ES-I3 (cell line): ENCODE measurements around the gene PES1.
A peak's percentile ranks its signal among the peaks of the same experiment; 100 is the strongest.
"Not testable (repeated sequence)": the region's sequence is repeated elsewhere in the genome, so short reads cannot be mapped to it uniquely, and the experiment has no call there.

ENCODE experiments used
- H3K36me3 ChIP-seq: 2 replicates; pipeline ENCODE4 v1.6.1; 2013; ENCODE audit warnings: mild to moderate bottlenecking, low read length, control low read depth, moderate library complexity; ENCODE audit not compliant: insufficient read depth
- H3K4me1 ChIP-seq: 2 replicates; pipeline ENCODE4 v1.6.1; 2013; ENCODE audit warnings: mild to moderate bottlenecking, control low read depth, low read length; ENCODE audit not compliant: insufficient read depth
- H3K9ac ChIP-seq: 2 replicates; pipeline ENCODE4 v1.6.1; 2013; ENCODE audit warnings: low read depth, mild to moderate bottlenecking, low read length, moderate library complexity
- H3K9me3 ChIP-seq: 2 replicates; pipeline ENCODE4 v1.6.1; 2013; ENCODE audit warnings: mild to moderate bottlenecking, low read length, moderate library complexity; ENCODE audit not compliant: control insufficient read depth, insufficient read depth

PES1 gene

DNA sequence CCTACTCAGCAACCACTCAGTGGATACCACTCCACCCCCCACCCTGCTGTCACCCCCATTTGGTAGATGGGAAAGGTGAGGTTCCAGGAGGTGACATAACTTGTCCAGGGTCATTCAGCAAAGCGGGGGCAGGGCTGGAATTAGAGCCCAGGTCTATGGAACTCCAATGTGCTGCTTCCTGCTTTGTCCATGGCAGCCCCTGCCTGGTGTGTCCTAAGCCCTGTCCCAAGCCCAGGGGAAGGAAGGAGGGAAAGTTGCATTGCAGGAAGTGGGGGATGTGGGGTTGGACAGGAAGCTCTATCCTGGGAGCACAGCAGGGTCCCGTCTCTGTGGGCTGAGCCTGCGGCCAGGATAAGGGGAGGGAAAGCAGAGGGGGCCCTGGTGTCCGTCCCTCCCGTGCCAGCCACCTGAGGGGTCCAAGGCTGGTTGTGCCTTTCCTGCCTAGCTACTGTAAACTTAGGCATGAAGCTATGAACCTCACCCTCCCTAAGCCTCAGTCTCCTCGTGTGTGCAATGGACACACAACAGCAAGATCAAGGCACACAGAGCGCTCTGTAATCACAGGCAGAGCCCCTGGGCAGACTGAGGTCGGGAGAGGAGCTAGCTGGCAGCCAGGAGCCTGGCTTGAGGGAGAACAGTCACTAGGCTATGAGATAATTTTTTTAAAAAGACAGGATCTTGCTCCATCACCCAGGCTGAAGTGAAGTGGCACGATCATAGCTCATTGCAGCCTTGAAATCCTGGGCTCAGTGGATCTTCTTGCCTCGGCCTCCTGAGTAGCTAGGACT, 30.1 kb downstream of the PES1 start:
- no peak overlapping the region for H3K9ac ChIP-seq
- peaks cover 27% of the 10 kb centered on the region for H3K4me1 ChIP-seq

DNA sequence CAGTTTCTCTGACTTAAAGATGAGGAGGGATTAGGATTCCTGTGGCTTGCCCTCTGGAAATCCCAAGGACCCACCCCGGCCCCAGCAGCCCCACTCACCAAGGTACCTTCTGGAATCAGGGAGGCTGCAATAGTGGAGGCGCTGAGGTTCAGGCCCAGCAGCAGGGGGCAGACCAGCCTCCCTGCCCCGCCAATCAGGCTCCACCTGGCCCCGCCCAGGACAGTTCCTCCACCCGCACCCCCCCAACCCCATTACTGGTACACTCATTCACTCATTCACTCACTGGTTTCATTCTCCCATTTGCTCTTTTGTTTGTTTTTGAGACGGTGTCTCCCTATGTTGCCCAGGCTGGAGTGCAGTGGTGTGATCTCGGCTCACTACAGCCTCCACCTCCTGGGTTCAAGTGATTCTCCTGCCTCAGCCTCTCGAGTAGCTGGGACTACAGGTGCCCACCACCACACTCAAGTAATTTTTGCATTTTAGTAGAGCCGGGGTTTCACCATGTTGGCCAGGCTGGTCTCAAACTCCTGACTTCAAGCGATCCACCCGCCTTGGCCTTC, 31.0 kb downstream of the PES1 start:
- not testable (repeated sequence) for H3K36me3 ChIP-seq, H3K9me3 ChIP-seq, H3K9ac ChIP-seq
- H3K4me1 ChIP-seq: peaks cover 27% of the 10 kb centered on the region

More for the DNA sequence above, 30.1 kb downstream of the PES1 start:
- H3K36me3 ChIP-seq: no peaks in the 10 kb centered on the region
- no peaks in the 10 kb centered on the region for H3K9me3 ChIP-seq

DNA sequence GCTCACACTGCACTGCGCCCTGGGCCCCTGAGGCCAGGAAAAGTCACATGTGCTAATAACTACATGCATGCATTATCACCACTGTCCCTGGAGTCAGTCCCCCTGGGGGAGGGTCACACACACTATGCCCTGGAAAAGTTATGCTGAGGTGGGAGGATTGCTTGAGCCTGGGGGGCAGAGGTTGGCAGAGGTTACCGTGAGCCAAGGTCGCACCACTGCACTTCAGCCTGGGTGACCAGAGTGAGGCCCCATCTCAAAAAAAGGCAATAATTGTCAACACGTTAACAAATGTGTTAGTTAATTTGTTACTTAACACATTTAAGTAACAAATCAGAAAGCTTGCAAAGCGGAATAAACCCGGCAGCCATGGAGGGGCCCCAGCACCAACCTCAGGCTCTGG, 31.8 kb downstream of the PES1 start:
- H3K4me1 ChIP-seq: peaks cover 27% of the 10 kb centered on the region
- H3K9me3 ChIP-seq: no peaks in the 10 kb centered on the region
- H3K36me3 ChIP-seq: no peaks in the 10 kb centered on the region
- H3K9ac ChIP-seq: no peak overlapping the region

DNA sequence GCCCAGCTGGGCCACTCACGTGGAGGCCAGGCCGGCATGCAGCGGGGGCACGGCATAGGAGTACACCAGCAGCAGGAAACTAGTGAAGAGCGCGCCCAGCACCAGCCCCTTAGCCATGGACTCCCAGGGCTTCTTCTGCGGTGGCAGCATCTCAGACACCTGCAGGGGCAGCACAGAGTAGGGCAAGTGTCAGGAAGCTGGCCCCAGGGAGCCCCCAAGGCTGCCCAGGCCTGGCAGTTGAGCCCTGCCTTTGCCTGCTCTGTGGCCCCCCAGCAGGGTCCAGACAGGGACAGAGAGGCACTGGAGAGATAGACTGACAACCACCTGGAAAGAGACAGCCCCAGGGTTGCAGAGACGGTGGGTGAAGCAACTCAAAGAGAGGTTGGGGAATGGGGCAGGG, 34.5 kb downstream of the PES1 start:
- no peaks in the 10 kb centered on the region for H3K36me3 ChIP-seq

DNA sequence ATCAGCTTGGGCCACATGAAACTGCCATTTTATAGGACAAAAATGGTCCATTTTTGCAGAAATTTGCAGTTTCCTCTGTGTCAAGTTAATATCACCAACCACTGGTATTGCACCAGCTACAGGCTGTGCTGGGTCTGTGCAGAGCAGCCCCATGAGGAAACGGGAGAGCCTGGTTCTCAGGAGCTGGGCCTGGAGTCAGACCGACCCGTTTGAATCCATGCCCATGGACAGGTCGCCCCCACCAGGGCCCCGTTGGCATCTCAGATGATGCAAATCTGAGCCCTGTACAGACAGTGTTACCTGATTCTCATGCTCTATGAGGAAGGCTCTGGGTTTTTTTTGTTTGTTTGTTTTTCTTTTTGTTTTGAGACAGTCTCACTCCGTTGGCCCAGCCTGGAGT, 35.3 kb downstream of the PES1 start:
- peaks cover 16% of the 10 kb centered on the region; the same call in 1 of the 2 replicates for H3K4me1 ChIP-seq
- H3K9ac ChIP-seq: no peak overlapping the region
- H3K9me3 ChIP-seq: no peaks in the 10 kb centered on the region
- no peaks in the 10 kb centered on the region for H3K36me3 ChIP-seq

More for the DNA sequence above, 34.5 kb downstream of the PES1 start:
- Histone ChIP-seq H3K9me3 (no peaks in the 10 kb centered on the region), H3K9ac (no peak overlapping the region), H3K4me1 (peaks cover 23% of the 10 kb centered on the region)

DNA sequence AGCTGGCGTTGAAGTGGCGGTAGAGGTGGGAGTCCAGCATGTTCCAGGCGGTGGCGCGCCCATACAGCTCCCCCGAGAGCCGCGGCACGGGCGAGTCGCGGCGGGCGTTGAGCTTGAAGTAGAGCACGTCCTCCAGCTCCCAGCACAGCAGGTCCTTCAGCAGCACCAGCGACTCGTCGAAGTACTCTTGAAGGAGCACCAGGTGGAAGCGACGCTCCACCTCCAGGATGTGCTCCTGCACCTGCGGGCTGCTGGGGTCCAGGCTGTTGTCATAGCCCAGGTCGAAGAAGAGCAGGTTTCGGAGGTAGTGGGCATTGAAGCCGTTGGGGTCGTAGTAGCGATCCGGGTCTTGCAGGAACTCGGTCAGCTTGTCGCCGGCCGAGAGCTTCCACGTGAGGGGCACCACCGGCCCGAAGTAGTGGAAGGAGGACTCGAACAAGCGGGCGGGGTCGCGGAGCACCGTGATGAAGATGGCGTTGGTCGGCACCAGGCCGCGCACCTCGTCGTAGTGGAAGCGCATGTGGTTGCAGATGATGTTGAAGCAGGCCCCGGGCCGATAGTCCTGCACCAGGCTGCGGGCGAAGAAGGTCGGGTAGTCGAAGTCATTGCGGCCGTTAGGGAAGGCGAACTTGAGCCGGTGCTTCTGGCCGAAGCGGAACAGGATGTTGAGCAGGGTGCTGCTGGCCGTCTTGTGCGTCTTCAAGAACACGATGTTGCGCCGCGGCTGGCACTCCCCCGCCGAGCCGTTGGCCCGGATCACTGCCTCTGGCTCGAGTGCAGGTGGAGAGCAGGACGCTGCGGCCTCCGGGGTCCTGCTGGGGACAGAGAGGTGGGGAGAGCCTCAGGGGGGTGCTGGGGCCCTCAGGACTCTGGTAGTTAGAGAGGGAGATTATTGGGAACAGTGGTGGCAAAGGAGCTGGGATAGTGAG, 36.2 kb downstream of the PES1 start:
- Histone ChIP-seq H3K9ac (no peak overlapping the region), H3K36me3 (no peaks in the 10 kb centered on the region), H3K4me1 (peaks cover 12% of the 10 kb centered on the region; the same call in 1 of the 2 replicates), H3K9me3 (no peaks in the 10 kb centered on the region)

DNA sequence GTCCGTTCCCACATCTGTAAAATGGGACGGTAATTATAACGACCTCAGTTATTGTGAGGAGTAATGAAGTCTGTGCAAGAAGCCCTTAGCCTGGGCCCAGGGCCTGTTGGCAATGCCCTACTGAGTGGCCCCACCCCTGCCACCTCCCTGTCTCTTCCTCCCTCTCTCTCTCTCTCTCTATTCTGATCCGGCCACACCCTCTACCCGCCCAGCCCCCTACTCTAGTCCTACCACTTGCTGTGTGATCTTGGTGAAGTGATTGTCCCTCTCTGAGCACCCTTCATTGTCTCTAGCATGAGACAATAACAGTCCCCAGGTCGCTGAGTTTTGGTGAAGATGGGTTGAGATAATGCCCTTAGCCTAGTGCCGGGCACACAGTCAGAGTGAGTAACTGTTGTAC, 37.7 kb downstream of the PES1 start:
- H3K36me3 ChIP-seq: no peaks in the 10 kb centered on the region
- peaks cover 5% of the 10 kb centered on the region; the same call in 1 of the 2 replicates for H3K4me1 ChIP-seq
- H3K9me3 ChIP-seq: no peaks in the 10 kb centered on the region
- no peak overlapping the region for H3K9ac ChIP-seq

DNA sequence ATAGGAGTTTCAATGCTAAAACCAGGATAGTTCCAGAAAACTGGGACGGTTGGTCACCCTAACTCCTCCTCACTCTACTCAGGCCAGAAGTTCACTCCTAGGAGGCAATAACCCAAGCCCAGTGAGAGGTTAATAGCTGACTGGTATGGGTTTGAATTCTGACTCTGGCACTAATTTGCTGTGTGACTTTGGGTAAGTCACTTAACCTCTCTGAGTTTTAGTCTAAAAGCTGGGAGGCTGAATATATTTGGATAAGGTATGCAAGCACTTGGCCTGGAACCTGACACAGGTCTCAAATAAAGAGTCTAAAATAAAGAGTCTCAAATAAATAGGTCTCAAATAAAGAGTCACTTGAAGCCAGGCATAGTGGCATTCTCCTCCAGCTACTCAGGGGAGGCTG, 39.0 kb downstream of the PES1 start:
- peaks cover 5% of the 10 kb centered on the region; the same call in 1 of the 2 replicates for H3K4me1 ChIP-seq
- no peaks in the 10 kb centered on the region for H3K36me3 ChIP-seq
- H3K9me3 ChIP-seq: no peaks in the 10 kb centered on the region
- no peak overlapping the region for H3K9ac ChIP-seq

DNA sequence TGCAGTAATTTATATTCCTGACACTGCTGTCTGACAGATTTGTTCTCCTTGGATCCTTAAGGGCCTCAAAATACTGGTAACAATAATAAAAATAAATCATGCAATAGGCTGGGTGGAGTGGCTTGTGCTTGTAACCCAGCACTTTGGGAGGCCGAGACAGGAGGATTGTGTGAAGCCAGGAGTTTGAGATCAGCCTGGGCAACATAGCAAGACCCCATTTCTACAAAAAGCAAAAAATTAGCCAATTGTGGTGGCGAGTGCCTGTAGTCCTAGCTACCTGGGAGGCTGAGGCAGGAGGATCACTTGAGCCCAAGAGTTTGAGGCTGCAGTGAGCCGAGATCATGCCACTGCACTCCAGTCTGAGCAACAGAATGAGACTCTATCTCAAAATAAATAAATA, 39.9 kb downstream of the PES1 start:
- not testable (repeated sequence) for H3K9me3 ChIP-seq, H3K9ac ChIP-seq, H3K4me1 ChIP-seq, H3K36me3 ChIP-seq

DNA sequence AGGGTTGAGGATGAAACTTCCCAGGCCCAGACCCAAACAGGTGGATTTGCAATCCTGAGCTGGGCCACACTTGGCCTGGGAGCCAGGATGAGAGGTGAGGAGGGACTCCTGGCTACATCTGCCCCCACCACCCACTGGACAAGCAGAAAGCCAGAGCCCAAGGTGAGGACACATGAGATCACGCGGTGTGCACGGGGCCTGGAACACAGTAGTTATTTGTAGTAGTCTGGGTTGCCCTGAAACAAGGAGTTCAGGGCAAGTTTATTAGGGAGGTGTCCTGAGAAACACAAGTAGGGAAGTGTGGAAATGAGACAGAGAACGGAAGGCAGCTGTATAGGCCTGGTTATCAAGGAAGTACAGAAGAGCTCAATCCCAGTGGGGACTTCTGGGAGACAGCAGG, 44.5 kb downstream of the PES1 start:
- Histone ChIP-seq H3K36me3 (no peaks in the 10 kb centered on the region), H3K4me1 (no peaks in the 10 kb centered on the region; the same call in 1 of the 2 replicates), H3K9ac (no peak overlapping the region), H3K9me3 (no peaks in the 10 kb centered on the region)

DNA sequence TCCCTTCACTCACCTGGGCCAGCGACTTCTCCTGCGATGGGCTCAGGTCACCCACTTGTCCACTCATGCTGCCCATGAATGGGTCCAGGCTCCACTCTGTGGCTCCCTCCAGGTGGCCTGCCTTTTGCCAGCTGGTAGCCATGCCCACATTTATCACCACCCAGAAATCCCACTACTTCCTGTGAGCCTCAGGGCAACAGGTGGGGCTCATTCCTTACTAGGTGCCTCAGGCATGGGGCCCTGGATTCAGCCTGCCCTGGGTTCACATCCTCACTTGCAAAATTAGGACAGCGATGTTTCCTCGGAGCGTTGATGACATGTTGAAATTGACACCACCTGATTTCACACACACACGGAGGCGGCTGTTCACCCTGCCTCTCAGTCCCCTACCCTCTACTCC, 45.1 kb downstream of the PES1 start, which contains the start of gene SEC14L6:
TSS of gene SEC14L6 (minus strand) at position 126 of the 400 bp plus-strand sequence. CDS start at position 67, 59 bp downstream.
- no peaks in the 10 kb centered on the region for H3K9me3 ChIP-seq
- no peaks in the 10 kb centered on the region; the same call in 1 of the 2 replicates for H3K4me1 ChIP-seq
- H3K36me3 ChIP-seq: no peaks in the 10 kb centered on the region
- H3K9ac ChIP-seq: no peak within 1 kb of the TSS

DNA sequence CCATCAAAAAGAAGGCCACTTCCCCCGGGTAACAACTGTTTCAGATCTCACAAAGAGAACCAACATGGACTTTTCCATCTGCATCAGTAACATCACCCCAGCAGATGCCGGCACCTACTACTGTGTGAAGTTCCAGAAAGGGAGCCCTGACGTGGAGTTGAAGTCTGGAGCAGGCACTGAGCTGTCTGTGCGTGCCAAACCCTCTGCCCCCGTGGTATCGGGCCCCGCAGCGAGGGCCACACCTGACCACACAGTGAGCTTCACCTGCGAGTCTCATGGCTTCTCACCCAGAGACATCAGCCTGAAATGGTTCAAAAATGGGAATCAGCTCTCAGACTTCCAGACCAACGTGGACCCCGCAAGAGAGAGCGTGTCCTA, 48.9 kb downstream of the PES1 start:
- H3K9ac ChIP-seq: peak overlapping the region; percentile 53
- H3K4me1 ChIP-seq: peaks cover 2% of the 10 kb centered on the region

DNA sequence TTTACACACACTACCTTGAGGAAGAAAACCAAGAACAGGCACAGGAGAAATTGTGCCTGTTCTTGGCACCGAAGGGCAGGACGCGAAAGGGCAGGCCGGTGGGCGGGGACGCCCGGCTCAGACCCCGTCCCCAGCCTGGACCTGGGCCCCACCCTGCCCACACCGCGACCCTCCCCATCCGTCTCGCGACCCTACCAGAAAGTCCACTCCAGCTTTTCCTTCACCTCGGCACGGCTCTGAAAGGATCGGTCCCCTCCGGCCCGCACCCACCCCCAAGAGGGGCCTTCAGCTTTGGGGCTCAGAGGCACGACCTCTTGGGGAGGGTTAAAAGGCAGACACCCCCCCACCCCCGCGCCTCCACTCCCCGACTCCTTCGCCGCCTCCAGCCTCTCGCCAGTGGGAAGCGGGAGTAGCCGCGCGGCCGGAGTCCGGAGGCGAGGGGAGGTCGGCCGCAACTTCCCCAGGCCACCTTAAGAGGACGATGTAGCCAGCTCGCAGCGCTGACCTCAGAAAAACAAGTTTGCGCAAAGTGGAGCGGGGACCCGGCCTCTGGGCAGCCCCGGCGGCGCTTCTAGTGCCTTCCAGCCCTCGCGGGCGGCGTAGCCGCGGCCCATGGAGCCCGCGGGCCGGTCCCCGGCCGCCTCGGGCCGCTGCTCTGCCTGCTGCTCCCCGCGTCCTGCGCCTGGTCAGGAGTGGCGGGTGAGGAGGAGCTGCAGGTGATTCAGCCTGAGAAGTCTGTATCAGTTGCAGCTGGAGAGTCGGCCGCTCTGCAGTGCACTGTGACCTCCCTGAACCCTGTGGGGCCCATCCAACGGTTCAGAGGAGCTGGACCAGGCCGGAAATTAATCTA, 49.5 kb downstream of the PES1 start:
- no peaks in the 10 kb centered on the region for H3K36me3 ChIP-seq
- peak overlapping the region; percentile 53 for H3K9ac ChIP-seq

More for the DNA sequence above, 48.9 kb downstream of the PES1 start:
- Histone ChIP-seq H3K36me3 (no peaks in the 10 kb centered on the region), H3K9me3 (no peaks in the 10 kb centered on the region)

DNA sequence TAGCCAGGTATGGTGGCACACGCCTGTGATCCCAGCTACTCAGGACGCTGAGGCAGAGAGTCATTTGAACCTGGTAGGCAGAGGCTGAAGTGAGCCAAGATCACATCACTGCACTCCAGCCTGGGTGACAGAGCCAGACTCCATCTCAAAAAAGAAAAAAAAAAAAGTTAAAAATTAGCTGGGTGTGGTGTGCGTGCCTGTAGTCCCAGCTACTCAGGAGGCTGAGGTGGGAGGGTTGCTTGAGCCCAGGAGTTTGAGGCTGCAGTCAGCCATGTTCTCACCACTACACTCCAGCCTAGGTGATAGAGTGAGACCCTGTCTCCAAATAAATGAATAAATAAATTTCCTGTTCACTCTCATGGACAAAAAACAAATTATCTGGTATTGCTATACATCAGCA, 50.2 kb downstream of the PES1 start:
- not testable (repeated sequence) for H3K36me3 ChIP-seq, H3K9me3 ChIP-seq, H3K4me1 ChIP-seq
- H3K9ac ChIP-seq: peak overlapping the region; percentile 53

More for the DNA sequence above, 49.5 kb downstream of the PES1 start:
- H3K4me1 ChIP-seq: peaks cover 8% of the 10 kb centered on the region
- no peaks in the 10 kb centered on the region for H3K9me3 ChIP-seq
